ENCODE results near the gene RBM10. TPM values are rescaled to one million over a fixed set of nuclear protein-coding genes. Genes with fewer than 3 reads are reported as not detected.

RBM10 gene
- total RNA-seq, 1 donor from 2014 or later = 34.5 TPM

- TF ChIP-seq CTCF (IDR thresholded peaks at IDR 0.05; ENCODE audit: insufficient read depth, low read length, poor library complexity, severe bottlenecking) = no peak
- Histone ChIP-seq H3K4me3 (ENCODE audit: low read depth, low read length) (no peak overlapping the region), H3K36me3 (ENCODE audit: control insufficient read depth, insufficient read depth, low read length) (no peaks in the 10 kb centered on the region), H3K27me3 (ENCODE audit: control insufficient read depth, insufficient read depth, low read length) (no peaks in the 10 kb centered on the region)
- DNase-seq (ENCODE audit: low read depth) = no peak
Measured at GRCh38 chrX:47162927-47163583, 18.0 kb downstream of the RBM10 start.

- no peaks in the 10 kb centered on the region for H3K27me3 ChIP-seq (ENCODE audit: control insufficient read depth, insufficient read depth, low read length)
- no peaks in the 10 kb centered on the region for H3K36me3 ChIP-seq (ENCODE audit: control insufficient read depth, insufficient read depth, low read length)
- DNase-seq (ENCODE audit: low read depth) = no peak
- no peak overlapping the region for H3K4me3 ChIP-seq (ENCODE audit: low read depth, low read length)
- TF ChIP-seq CTCF (IDR thresholded peaks at IDR 0.05; ENCODE audit: insufficient read depth, low read length, poor library complexity, severe bottlenecking) = no peak
Measured at GRCh38 chrX:47164420-47164819, 19.4 kb downstream of the RBM10 start.

- Histone ChIP-seq H3K36me3 (ENCODE audit: control insufficient read depth, insufficient read depth, low read length) (no peaks in the 10 kb centered on the region), H3K4me3 (ENCODE audit: low read depth, low read length) (no peak overlapping the region), H3K27me3 (ENCODE audit: control insufficient read depth, insufficient read depth, low read length) (no peaks in the 10 kb centered on the region)
- no peak for DNase-seq (ENCODE audit: low read depth)
- TF ChIP-seq CTCF (IDR thresholded peaks at IDR 0.05; ENCODE audit: insufficient read depth, low read length, poor library complexity, severe bottlenecking) = no peak
Measured at GRCh38 chrX:47166126-47166525, 21.1 kb downstream of the RBM10 start.

- no peak for TF ChIP-seq CTCF (IDR thresholded peaks at IDR 0.05; ENCODE audit: insufficient read depth, low read length, poor library complexity, severe bottlenecking)
- no peaks in the 10 kb centered on the region for H3K36me3 ChIP-seq (ENCODE audit: control insufficient read depth, insufficient read depth, low read length)
- H3K27me3 ChIP-seq (ENCODE audit: control insufficient read depth, insufficient read depth, low read length) = no peaks in the 10 kb centered on the region
- no peak for DNase-seq (ENCODE audit: low read depth)
- no peak overlapping the region for H3K4me3 ChIP-seq (ENCODE audit: low read depth, low read length)
Measured at GRCh38 chrX:47168495-47169073, 23.6 kb downstream of the RBM10 start.

GRCh38 chrX:47169273-47169672 lies 24.3 kb downstream of the RBM10 start:
- no peaks in the 10 kb centered on the region for H3K27me3 ChIP-seq (ENCODE audit: control insufficient read depth, insufficient read depth, low read length)
- DNase-seq (ENCODE audit: low read depth) = no peak
- no peaks in the 10 kb centered on the region for H3K36me3 ChIP-seq (ENCODE audit: control insufficient read depth, insufficient read depth, low read length)
- H3K4me3 ChIP-seq (ENCODE audit: low read depth, low read length) = no peak overlapping the region
- TF ChIP-seq CTCF (IDR thresholded peaks at IDR 0.05; ENCODE audit: insufficient read depth, low read length, poor library complexity, severe bottlenecking) = no peak
